Bronchial epithelial cell (primary cell): ENCODE data around the gene ZNF785. TPM values are rescaled to one million over a fixed set of nuclear protein-coding genes. Genes with fewer than 3 reads are reported as not detected.

Experiments used
- DNase-seq: peaks from one replicate; pipeline ENCODE4 v3.0.0-alpha.2; 2010; ENCODE audit warnings: low read depth
- FAIRE-seq: peaks from 2 replicates; lab custom pipeline; 2011; peaks lifted over from hg19 to GRCh38; lab: Jason Lieb, UNC
- H3K27me3 ChIP-seq: 2 replicates; pipeline ENCODE4 v1.5.1; 2011; ENCODE audit warnings: low read length; ENCODE audit not compliant: control insufficient read depth, insufficient read depth
- H3K36me3 ChIP-seq: 2 replicates; pipeline ENCODE4 v1.5.1; 2011; ENCODE audit warnings: low read length; ENCODE audit not compliant: control insufficient read depth, insufficient read depth
- H3K4me3 ChIP-seq: 2 replicates; pipeline ENCODE4 v1.5.1; 2011; ENCODE audit warnings: mild to moderate bottlenecking, low read depth, low read length, control low read depth
- CTCF ChIP-seq: IDR thresholded peaks from 2 replicates; pipeline ENCODE4 v1.5.1; 2011; ENCODE audit warnings: mild to moderate bottlenecking, moderate library complexity, low read length, control low read depth, inconsistent platforms; ENCODE audit not compliant: insufficient read depth, severe bottlenecking
- total RNA-seq: library from RNA; depleted of rRNA; stranded (reverse); fragments of >200 nt; gene quantifications from 2 replicates; pipeline ENCODE4 v1.2.1, GENCODE V29; 2014

The ZNF785 gene
- total RNA-seq, 1 donor from 2014 or later, result 5.3 TPM

DNA sequence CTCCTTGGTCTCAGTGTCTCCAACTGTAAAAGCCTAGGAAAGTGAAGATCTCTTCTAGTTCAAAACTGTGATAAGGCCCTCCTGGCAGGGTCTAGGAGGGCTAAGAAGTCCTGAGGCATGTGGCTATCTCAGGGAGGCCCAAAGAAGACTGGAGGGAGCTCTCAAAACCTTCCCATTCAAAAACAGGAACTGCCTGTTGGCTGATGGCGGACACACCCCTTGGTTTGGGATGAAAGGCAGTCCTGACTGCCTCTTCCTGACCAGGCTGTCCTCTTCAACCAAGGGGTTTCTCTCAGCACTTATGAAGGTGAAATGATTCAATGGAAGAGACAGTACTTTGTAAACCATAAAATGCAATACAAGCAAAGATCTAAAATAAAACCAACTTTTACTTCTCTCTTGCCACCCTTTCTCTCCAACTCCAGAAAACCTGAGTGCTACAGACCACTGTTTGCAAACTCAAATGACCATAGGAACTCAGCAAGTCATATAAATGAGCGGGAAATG lies 32.1 kb downstream of the ZNF785 start:
- H3K36me3 ChIP-seq, result peaks cover 5% of the 10 kb centered on the region
- TF ChIP-seq CTCF, result no peak
- H3K27me3 ChIP-seq, result no peaks in the 10 kb centered on the region
- no peak overlapping the region for H3K4me3 ChIP-seq
- no peak for DNase-seq
- no peak for FAIRE-seq

DNA sequence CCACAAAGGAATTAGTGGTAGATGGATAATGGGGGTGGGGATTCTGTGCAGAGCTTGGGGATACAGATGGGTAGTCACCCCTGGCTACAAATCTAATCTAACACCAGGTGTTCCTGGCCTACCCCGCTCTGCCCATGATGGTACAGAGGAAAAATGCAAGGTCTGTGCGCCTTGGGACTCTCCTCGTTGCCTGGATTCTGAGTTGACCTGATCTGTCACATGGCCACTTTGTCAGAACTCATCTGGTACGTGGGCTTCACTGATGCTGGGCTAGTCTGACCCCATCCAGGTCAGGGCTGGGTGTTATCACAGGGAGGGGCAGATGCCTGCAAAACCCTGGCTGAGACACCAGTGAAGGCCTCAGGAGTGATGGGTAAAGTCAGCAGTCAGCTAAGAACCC lies 32.5 kb downstream of the ZNF785 start:
- DNase-seq (no peak), FAIRE-seq (no peak)
- Histone ChIP-seq H3K27me3 (no peaks in the 10 kb centered on the region), H3K36me3 (peaks cover 5% of the 10 kb centered on the region), H3K4me3 (no peak overlapping the region)
- TF ChIP-seq CTCF, result no peak

DNA sequence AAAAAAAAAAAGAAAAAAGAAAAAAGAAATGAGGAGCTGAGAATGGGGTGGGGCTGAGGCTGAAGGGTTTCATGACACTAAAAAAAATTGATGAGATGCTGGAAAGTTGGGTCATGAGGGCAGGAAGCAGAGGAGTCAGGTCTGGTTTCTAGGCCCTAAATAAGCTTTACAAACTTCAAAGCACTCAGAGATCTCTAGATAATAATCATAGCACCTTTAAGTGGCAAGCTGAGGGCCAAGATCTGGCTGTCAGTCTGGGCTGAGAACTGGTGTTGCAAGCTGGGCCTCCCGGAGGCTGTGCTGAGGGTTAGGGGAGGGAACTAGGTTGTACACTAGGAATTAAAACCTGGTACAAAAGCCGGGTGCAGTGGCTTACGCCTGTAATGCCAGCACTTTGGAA lies 33.7 kb downstream of the ZNF785 start:
- DNase-seq (no peak), FAIRE-seq (no peak)
- H3K4me3 ChIP-seq, result no peak overlapping the region
- peaks cover 5% of the 10 kb centered on the region for H3K36me3 ChIP-seq
- no peak for TF ChIP-seq CTCF
- no peaks in the 10 kb centered on the region for H3K27me3 ChIP-seq

GRCh38 chr16:30548416-30549253 lies 36.9 kb downstream of the ZNF785 start:
- no peaks in the 10 kb centered on the region for H3K27me3 ChIP-seq
- TF ChIP-seq CTCF, result no peak
- H3K4me3 ChIP-seq, result no peak overlapping the region
- no peaks in the 10 kb centered on the region for H3K36me3 ChIP-seq
- no peak for FAIRE-seq
- no peak for DNase-seq

- no peak for DNase-seq
- FAIRE-seq, result no peak
- Histone ChIP-seq H3K4me3 (no peak overlapping the region), H3K27me3 (no peaks in the 10 kb centered on the region), H3K36me3 (no peaks in the 10 kb centered on the region)
- TF ChIP-seq CTCF, result no peak
Observed at GRCh38 chr16:30546115-30546514, 39.4 kb downstream of the ZNF785 start.

GRCh38 chr16:30543067-30543466 lies 42.4 kb downstream of the ZNF785 start:
- no peaks in the 10 kb centered on the region for H3K36me3 ChIP-seq
- H3K4me3 ChIP-seq, result no peak overlapping the region
- TF ChIP-seq CTCF, result no peak
- no peaks in the 10 kb centered on the region for H3K27me3 ChIP-seq
- DNase-seq (no peak), FAIRE-seq (no peak)
